T follicular helper cell (primary cell): ENCODE results near the gene LRRC14B.

Source experiments
- DNase-seq: peaks from one replicate; pipeline ENCODE4 v3.0.0-alpha.2; 2020; ENCODE audit warnings: low read depth

Gene LRRC14B

GRCh38 chr5:174876-175465, 16.3 kb upstream of the LRRC14B start:
- no peak for DNase-seq

- DNase-seq: no peak
Measured at GRCh38 chr5:176296-176823, 14.9 kb upstream of the LRRC14B start.

DNA sequence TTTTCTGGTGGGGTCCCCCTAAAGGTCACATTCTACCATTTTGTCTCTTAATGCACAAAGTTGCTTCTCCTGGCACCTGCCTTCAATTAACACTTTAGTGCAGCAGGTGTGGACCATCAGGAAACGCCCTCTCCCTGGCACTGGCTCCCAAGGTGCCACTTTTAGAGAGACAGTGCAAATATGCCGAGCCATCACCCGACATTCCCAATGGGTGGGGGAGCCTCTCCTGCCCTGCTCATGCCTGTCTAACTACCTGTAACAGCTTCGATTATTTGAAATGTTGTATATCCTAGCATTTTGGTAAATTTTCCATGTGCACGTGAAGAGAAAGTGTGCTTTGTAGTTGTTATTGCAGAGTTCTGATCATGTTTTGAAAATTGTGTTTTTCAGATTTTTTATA, 13.2 kb upstream of the LRRC14B start:
- no peak for DNase-seq

GRCh38 chr5:179401-179800, 11.9 kb upstream of the LRRC14B start:
- DNase-seq: no peak

- DNase-seq: no peak
Measured at GRCh38 chr5:180286-180918, 10.9 kb upstream of the LRRC14B start.

DNA sequence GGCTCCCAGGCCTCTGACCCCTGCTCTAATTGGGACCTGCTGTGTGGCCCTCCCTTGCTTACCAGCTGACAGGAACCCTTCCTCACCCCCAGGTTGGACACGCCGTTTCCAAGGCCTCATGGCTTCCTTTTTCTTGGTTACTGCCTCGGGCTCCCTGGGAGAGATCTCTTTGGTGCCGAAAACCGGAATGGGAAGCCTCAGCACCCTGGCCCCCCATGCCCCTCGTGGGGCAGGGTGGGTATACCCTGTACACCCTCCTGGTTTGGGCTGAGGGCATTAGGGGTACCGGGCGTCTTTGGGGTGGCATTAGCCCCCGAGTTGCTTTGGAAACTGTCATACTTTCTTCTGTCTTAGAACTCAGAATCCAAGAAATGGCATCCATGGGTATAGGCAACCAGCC, 10.1 kb upstream of the LRRC14B start:
- DNase-seq: no peak

DNA sequence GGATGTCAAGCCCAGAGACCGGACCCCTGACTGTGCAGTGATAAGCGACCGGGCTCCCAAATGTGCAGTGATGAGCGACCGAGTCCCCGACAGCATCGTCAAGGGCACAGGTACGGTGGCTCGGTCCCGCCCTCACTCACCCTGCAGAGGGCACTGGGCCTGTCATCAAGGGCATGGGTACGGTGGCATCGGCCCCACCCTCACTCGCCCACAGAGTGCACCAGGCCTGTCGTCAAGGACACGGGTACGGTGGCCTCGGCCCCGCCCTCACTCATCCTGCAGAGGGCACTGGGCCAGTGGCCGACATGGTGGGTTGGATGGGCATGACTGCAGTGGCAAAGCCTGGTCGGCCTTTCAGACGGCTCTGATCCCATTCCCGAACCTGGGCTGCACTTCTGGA, 9.7 kb upstream of the LRRC14B start:
- no peak for DNase-seq

GRCh38 chr5:182126-182525, 9.2 kb upstream of the LRRC14B start:
- no peak for DNase-seq

DNA sequence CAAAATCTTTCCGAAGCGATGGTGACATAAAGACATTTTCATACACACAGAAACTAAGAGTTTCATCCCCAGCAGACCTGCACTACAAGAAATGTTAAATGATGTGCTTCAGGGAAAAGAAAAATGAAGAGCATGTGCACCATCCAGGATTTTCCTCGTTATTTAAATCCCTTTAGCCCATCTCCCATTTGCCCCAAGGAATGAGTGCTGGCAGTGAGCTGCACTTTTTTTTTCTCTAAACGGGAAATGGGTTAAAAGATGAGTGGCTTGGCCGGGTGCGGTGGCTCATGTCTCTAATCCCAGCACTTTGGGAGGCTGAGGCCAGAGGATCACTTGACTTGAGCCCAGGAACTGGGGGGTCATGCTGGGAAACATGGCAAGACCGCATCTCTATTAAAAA, 6.8 kb upstream of the LRRC14B start:
- no peak for DNase-seq

GRCh38 chr5:185095-186070, 5.9 kb upstream of the LRRC14B start:
- no peak for DNase-seq

DNA sequence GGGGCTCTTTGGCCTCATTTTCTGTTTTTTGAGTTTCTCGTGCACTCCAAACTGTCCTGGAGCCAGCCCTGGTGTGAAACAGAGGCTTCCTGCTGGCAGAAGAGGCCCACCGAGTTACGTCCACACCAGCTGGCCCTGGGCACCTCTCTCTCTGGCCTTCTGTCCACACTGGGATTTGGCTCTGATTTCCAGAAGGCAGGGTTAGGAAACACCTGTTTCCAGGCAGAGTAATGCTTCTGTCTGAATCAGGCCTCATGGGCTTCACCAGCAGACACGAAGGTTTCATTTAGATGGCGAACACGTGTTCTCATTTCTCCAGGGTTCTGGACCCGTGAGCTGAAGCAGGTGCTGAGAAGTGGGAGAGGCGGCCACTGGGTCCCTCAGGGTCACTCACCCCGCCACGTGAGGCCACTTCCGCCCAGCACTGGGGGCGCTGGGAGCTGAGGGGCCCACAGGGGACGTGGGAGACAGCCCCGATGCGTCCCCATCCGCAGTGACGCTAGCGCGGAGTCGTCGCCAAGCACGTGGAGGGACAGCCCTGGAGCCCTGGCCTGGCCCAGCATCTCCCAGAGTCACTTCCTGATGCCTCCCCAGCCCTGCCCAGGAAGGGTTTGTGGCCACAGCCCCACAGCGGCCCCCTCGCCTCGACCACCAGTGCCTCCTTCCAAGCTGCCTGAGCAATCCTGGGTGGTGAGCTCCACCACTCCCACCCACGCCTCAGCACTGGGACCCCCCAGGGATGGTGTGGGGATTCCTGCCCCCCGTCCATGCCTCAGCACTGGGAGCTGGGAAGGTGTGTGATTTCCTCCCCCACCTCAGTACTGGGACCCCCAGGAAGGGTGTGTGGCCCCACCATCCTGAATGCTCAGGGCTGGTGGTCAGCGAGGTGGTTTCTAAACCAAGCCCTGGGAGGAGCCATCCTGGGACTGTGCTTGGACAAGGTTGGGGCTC, 4.9 kb upstream of the LRRC14B start:
- no peak for DNase-seq

GRCh38 chr5:187042-187431, 4.3 kb upstream of the LRRC14B start:
- DNase-seq: no peak

DNA sequence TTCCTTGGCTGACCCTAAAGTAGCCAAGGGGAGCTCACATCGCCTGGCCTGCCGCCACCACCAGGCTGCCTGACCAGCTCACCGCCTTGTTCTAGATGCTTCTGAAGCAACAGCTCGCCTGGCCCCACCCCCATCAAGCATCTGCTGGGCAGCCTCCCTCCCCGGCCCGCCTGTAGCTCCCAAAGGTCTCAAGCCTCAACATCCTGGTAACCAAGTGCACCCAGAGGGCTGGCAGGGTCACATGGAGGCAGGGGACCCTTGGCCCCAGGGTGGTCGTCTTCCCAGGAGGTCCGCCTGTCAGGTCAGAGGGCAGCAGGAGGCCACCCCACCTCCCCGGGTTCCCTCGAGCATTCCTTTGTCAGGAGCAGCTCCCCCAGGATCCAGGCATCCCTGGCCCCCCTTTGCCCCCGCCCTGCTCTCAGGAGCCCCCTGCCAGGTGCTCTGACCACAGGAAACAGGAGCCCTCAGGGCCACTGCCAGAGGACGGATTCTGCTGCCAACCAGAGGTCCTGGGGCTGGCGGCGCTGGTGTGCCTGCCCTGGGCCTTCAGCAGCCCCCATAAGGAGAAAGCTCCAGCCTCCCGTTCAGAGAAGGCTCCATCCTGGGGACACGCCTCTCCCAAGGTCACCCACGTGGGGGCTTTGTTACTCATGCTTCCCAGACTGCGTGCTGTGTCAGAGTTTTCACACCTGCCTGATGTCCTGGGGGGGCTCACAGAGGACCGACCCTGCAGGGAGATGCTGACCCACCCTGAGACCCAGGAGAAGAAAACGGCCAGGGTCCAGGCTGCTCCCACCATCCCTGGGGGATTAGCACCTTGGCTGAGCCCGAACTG, 3.5 kb upstream of the LRRC14B start:
- no peak for DNase-seq

GRCh38 chr5:188488-189481, 2.5 kb upstream of the LRRC14B start:
- peak; percentile 79 for DNase-seq

GRCh38 chr5:189486-189885, 1.8 kb upstream of the LRRC14B start:
- DNase-seq: no peak

DNA sequence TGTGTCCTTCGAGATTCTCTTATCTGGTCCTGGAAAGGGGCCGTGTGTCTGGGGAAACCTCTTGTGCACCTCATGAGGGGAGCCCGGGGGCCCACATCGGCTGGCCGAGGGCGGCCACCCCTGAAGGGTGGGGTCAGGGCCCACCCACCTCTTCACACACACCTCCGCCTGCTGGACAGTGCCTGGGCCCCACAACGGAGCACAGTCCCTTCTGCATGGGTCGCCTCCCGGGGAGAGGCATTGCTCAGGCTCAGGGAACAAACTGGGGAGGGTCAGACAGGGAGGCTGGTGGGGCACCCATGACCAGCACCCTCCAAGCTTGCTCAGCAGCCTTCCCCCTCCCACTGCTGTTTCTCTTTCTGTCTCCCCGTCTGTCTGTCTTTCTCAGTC, 1.3 kb upstream of the LRRC14B start:
- DNase-seq: no peak

DNA sequence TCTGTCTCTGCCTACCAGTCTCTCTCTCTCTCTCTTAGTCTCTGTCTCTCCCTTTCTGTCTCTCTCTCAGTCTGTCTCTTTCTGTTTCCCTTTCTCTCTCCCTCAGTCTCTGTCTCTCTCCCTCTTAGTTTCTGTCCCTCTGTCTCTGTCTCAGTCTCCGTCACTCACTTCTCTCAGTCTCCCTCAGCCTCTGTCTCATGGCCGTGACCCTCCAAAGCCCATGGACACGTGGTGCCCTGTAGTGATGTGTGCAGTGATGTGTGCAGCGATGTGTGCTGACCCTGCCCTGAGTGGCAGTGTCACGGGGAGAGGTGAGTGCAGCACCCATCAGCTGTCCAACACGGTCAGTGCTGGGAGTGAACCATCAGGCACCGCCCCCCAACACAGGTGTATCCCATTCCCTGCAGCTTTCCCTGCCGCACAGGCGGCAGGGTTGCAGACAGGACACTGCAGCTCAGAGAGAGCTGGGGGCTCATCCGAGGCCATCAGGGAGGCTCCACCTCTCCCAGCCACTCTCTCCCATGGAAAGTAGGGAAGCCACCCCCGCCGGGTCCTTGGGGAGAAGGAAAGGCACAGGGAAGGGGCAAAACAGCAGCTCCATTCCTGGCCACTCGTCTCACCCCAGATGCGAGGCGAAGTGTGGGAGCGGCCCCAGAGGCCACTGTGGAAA, 794 bp upstream of the LRRC14B start:
- DNase-seq: no peak

DNA sequence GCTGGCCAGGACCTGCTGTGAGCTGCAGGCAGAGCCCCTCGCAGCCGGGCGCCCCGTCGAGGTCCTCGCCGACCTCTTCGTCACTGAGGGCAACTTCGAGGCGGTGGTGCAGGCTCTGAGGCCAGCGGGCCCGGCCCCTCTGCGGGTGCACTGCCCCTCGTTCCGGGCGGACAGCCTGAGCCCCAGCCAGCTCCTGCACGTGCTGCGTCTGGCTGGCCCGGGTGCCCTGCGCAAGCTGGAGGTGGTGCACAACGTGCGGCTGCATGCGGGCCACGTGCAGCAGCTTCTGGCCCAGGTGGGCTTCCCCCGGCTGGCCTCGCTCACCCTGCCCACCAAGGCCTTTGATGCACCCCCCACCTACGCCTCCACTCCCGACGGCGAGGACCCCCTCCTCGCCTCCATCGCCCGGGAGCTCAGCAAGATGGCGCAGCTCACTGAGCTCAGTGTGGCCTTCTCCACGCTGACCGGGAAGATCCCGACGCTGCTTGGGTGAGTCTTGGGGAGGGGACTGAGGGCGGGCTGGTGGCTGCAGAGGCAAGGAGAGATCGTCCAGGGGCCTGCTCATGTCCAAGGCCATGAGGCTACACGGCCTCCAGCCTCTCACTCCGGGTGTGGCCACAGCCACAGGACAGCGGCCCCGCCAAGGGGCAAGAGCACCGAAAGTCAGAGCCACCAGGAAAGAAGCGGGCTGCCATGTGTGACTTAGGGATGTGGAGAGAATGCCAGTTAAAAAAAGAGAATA, 825 bp downstream of the LRRC14B start:
- DNase-seq: no peak
